ENCODE results near the gene NAXE.

GRCh38 chr1:156641761-156642264 is 50.2 kb downstream of the NAXE start, which contains the start of gene BCAN:
- TF ChIP-seq, protein P1, sequence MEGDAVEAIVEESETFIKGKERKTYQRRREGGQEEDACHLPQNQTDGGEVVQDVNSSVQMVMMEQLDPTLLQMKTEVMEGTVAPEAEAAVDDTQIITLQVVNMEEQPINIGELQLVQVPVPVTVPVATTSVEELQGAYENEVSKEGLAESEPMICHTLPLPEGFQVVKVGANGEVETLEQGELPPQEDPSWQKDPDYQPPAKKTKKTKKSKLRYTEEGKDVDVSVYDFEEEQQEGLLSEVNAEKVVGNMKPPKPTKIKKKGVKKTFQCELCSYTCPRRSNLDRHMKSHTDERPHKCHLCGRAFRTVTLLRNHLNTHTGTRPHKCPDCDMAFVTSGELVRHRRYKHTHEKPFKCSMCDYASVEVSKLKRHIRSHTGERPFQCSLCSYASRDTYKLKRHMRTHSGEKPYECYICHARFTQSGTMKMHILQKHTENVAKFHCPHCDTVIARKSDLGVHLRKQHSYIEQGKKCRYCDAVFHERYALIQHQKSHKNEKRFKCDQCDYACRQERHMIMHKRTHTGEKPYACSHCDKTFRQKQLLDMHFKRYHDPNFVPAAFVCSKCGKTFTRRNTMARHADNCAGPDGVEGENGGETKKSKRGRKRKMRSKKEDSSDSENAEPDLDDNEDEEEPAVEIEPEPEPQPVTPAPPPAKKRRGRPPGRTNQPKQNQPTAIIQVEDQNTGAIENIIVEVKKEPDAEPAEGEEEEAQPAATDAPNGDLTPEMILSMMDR (IDR thresholded peaks at IDR 0.05), result no peak
- TF ChIP-seq EP300 (IDR thresholded peaks at IDR 0.05), result no peak
